Right kidney (tissue), 1 donor: ENCODE measurements around the gene IGSF3.
A peak's percentile ranks its signal among the peaks of the same experiment; 100 is the strongest.
"Not testable (repeated sequence)": the region's sequence is repeated elsewhere in the genome, so short reads cannot be mapped to it uniquely, and the experiment has no call there.

Experiments used
- DNase-seq: peaks from one replicate; pipeline ENCODE4 v3.0.0-alpha.2; 2016

The IGSF3 gene

GRCh38 chr1:116663821-116664220, 3.7 kb downstream of the IGSF3 start:
- no peak for DNase-seq

- DNase-seq = no peak
These were observed 5.9 kb downstream of the IGSF3 start for GRCh38 chr1:116661633-116662032.

GRCh38 chr1:116658645-116659044, 8.9 kb downstream of the IGSF3 start:
- not testable (repeated sequence) for DNase-seq

GRCh38 chr1:116657836-116658235, 9.7 kb downstream of the IGSF3 start:
- DNase-seq = not testable (repeated sequence)

- no peak for DNase-seq
These were observed 13.2 kb downstream of the IGSF3 start for GRCh38 chr1:116654351-116654750.

- DNase-seq = not testable (repeated sequence)
These were observed 14.9 kb downstream of the IGSF3 start for GRCh38 chr1:116652598-116652997.

GRCh38 chr1:116650781-116651180, 16.8 kb downstream of the IGSF3 start:
- not testable (repeated sequence) for DNase-seq

GRCh38 chr1:116649041-116649440, 18.5 kb downstream of the IGSF3 start:
- DNase-seq = not testable (repeated sequence)

GRCh38 chr1:116648325-116648724, 19.2 kb downstream of the IGSF3 start:
- DNase-seq = not testable (repeated sequence)

- DNase-seq = not testable (repeated sequence)
These were observed 20.3 kb downstream of the IGSF3 start for GRCh38 chr1:116647186-116647585.

GRCh38 chr1:116646673-116647170, 20.8 kb downstream of the IGSF3 start:
- peak; percentile 47 for DNase-seq

GRCh38 chr1:116645802-116646672, 21.5 kb downstream of the IGSF3 start:
- peak; percentile 31 for DNase-seq

- not testable (repeated sequence) for DNase-seq
These were observed 22.5 kb downstream of the IGSF3 start for GRCh38 chr1:116644993-116645392.

- DNase-seq = not testable (repeated sequence)
These were observed 23.4 kb downstream of the IGSF3 start for GRCh38 chr1:116644096-116644495.

- peak; percentile 27 for DNase-seq
These were observed 24.2 kb downstream of the IGSF3 start for GRCh38 chr1:116643281-116643751.

- peak; percentile 27 for DNase-seq
These were observed 24.9 kb downstream of the IGSF3 start for GRCh38 chr1:116642311-116643280.

- DNase-seq = not testable (repeated sequence)
These were observed 29.9 kb downstream of the IGSF3 start for GRCh38 chr1:116637583-116637982.

GRCh38 chr1:116636584-116636983, 30.9 kb downstream of the IGSF3 start:
- DNase-seq = not testable (repeated sequence)

- DNase-seq = not testable (repeated sequence)
These were observed 33.1 kb downstream of the IGSF3 start for GRCh38 chr1:116634386-116634785.

GRCh38 chr1:116631996-116632925, 35.3 kb downstream of the IGSF3 start:
- not testable (repeated sequence) for DNase-seq

GRCh38 chr1:116631554-116631953, 36.0 kb downstream of the IGSF3 start:
- not testable (repeated sequence) for DNase-seq
